CD14-positive monocyte (primary cell): ENCODE data around the gene SLC35F1. TPM values are rescaled to one million over a fixed set of nuclear protein-coding genes. Genes with fewer than 3 reads are reported as not detected.

ENCODE experiments used
- DNase-seq, 3 donors: peaks; one replicate each; pipeline ENCODE4 v3.0.0-alpha.2; 2011 to 2022
- H2AFZ ChIP-seq: 2 replicates; pipeline ENCODE4 v1.6.0; 2012; ENCODE audit warnings: mild to moderate bottlenecking, low read depth, low read length, inconsistent platforms; ENCODE audit not compliant: insufficient read depth, poor library complexity, severe bottlenecking
- H3K27ac ChIP-seq, 2 donors: 1 replicate in 1 of 2; 2 replicates in 1 of 2; pipeline ENCODE4 v1.5.1; 2012 to 2013; ENCODE audit warnings: low read length in 2 of 2, control low read depth in 1 of 2, inconsistent platforms in 1 of 2, low read depth in 1 of 2, mild to moderate bottlenecking in 1 of 2
- H3K27me3 ChIP-seq, 2 donors: one replicate each; pipeline versions ENCODE4 v1.6.0 to v1.6.1; 2011 to 2013; ENCODE audit warnings: low read length in 2 of 2; ENCODE audit not compliant: control insufficient read depth in 2 of 2, insufficient read depth in 2 of 2
- H3K36me3 ChIP-seq, 2 donors: replicated peaks in 1 of 2; 1 replicate in 1 of 2; 2 replicates in 1 of 2; pipeline versions ENCODE4 v1.5.1 to v1.6.1; 2012 to 2013; ENCODE audit warnings: low read length in 2 of 2, control low read depth in 1 of 2, inconsistent platforms in 1 of 2, mild to moderate bottlenecking in 1 of 2; ENCODE audit not compliant: insufficient read depth in 2 of 2, control insufficient read depth in 1 of 2
- H3K4me1 ChIP-seq, 2 donors: 1 replicate in 1 of 2; 2 replicates in 1 of 2; pipeline versions ENCODE4 v1.5.1 to v1.6.1; 2012 to 2013; ENCODE audit warnings: low read length in 2 of 2, control low read depth in 1 of 2, inconsistent platforms in 1 of 2, mild to moderate bottlenecking in 1 of 2, moderate library complexity in 1 of 2; ENCODE audit not compliant: insufficient read depth in 2 of 2, control insufficient read depth in 1 of 2
- H3K4me2 ChIP-seq: replicated peaks from 2 replicates; pipeline ENCODE3; 2012; ENCODE audit warnings: low read length, moderate library complexity, mild to moderate bottlenecking; ENCODE audit not compliant: poor library complexity, severe bottlenecking; ENCODE audit errors: extremely low read depth
- H3K4me3 ChIP-seq, 3 experiments: fragments of 200-600 bp in 1 of 3; sonication (generic) in 1 of 3; replicated peaks in 1 of 3; 1 replicate in 2 of 3; 2 replicates in 1 of 3; pipeline ENCODE4 v1.5.1; 2011 to 2013; ENCODE audit warnings: low read length in 3 of 3, mild to moderate bottlenecking in 3 of 3, control low read depth in 2 of 3, low read depth in 2 of 3, inconsistent platforms in 1 of 3, moderate library complexity in 1 of 3
- H3K79me2 ChIP-seq: 2 replicates; pipeline ENCODE4 v1.6.0; 2012; ENCODE audit warnings: mild to moderate bottlenecking, control low read depth, inconsistent platforms, low read length, moderate library complexity; ENCODE audit not compliant: insufficient read depth
- H3K9ac ChIP-seq: 2 replicates; pipeline ENCODE4 v1.6.0; 2017; ENCODE audit warnings: low read length, mild to moderate bottlenecking; ENCODE audit not compliant: insufficient read depth, poor library complexity, severe bottlenecking
- H3K9me3 ChIP-seq, 2 donors: replicated peaks in 1 of 2; 1 replicate in 1 of 2; 2 replicates in 1 of 2; pipeline versions ENCODE4 v1.5.1 to v1.6.1; 2012 to 2013; ENCODE audit warnings: low read length in 2 of 2, control low read depth in 1 of 2; ENCODE audit not compliant: control insufficient read depth in 1 of 2, insufficient read depth in 1 of 2
- H4K20me1 ChIP-seq: 2 replicates; pipeline ENCODE4 v1.6.0; 2012; ENCODE audit warnings: mild to moderate bottlenecking, low read length, control low read depth, moderate library complexity; ENCODE audit not compliant: insufficient read depth
- H3K27ac Mint-ChIP-seq, 7 donors: one replicate each; pipeline ENCODE4 v1.8.0; 2020; ENCODE audit warnings: mild to moderate bottlenecking in 7 of 7, mixed read lengths in 7 of 7, moderate library complexity in 6 of 7, inconsistent platforms in 2 of 7
- H3K27me3 Mint-ChIP-seq, 3 donors: one replicate each; pipeline ENCODE4 v1.8.0; 2021 to 2022; ENCODE audit warnings: low read depth in 3 of 3, mild to moderate bottlenecking in 3 of 3, mixed read lengths in 3 of 3, moderate library complexity in 3 of 3, inconsistent platforms in 1 of 3
- H3K36me3 Mint-ChIP-seq, 2 donors: one replicate each; pipeline ENCODE4 v1.8.0; 2020; ENCODE audit warnings: mixed read lengths in 2 of 2, inconsistent platforms in 1 of 2, mild to moderate bottlenecking in 1 of 2
- H3K4me1 Mint-ChIP-seq: one replicate; pipeline ENCODE4 v1.8.0; 2020; ENCODE audit warnings: mild to moderate bottlenecking, mixed read lengths
- H3K4me3 Mint-ChIP-seq, 2 donors: one replicate each; pipeline ENCODE4 v1.8.0; 2020; ENCODE audit warnings: mild to moderate bottlenecking in 2 of 2, mixed read lengths in 2 of 2, moderate library complexity in 1 of 2
- H3K9me3 Mint-ChIP-seq, 7 donors: one replicate each; pipeline ENCODE4 v1.8.0; 2020 to 2022; ENCODE audit warnings: mixed read lengths in 7 of 7, mild to moderate bottlenecking in 6 of 7, moderate library complexity in 6 of 7, inconsistent platforms in 2 of 7
- CTCF ChIP-seq: fragments of 200-600 bp; IDR thresholded peaks from one replicate; pipeline ENCODE4 v1.8.0; 2022; ENCODE audit warnings: antibody characterized with exemption, mild to moderate bottlenecking
- WGBS: methylation state at CpG from one replicate; pipeline ENCODE4 v1.1.5; 2013; ENCODE audit warnings: missing lambda C conversion rate; ENCODE audit not compliant: insufficient coverage; 5-methylcytosine and 5-hydroxymethylcytosine counted together
- intact Hi-C, 2 donors: fragments of 100-400 bp; cut with micrococcal nuclease; formaldehyde crosslinking; loops; one replicate each; pipeline versions ENCODE4 v1.15.0 to v1.15.1; 2023
- polyA plus RNA-seq, 3 donors: library from polyadenylated mRNA; depleted of rRNA in 1 of 3; unstranded in 2 of 3; stranded (reverse) in 1 of 3; fragments of 300-500 nt in 2 of 3; fragments of >200 nt in 1 of 3; fragmentation: Illumina TruSeq in 2 of 3; gene quantifications; 1 replicate in 2 of 3; 2 replicates in 1 of 3; pipeline ENCODE4 v1.2.3, GENCODE V29; 2012 to 2021

Gene SLC35F1
- polyA plus RNA-seq, 3 donors = not detected

- Histone ChIP-seq H3K27ac (no peak overlapping the region), H3K4me2 (no peak overlapping the region), H3K36me3 (no peaks in the 10 kb centered on the region), H3K4me3 (no peak overlapping the region), H3K27me3 (no peaks in the 10 kb centered on the region), H3K4me1 (no peaks in the 10 kb centered on the region), H3K9ac (no peak overlapping the region), H4K20me1 (no peaks in the 10 kb centered on the region), H2AFZ (no peak overlapping the region), H3K79me2 (no peaks in the 10 kb centered on the region), H3K9me3 (no peaks in the 10 kb centered on the region)
- H3K27ac Mint-ChIP-seq = no peak overlapping the region
- no peaks in the 10 kb centered on the region for H3K9me3 Mint-ChIP-seq
- intact Hi-C loops = no loop called here
- no peaks in the 10 kb centered on the region for H3K36me3 Mint-ChIP-seq
- DNase-seq = no peak
- WGBS = 67% methylated on average over 1 of the region's 4 CpGs
- TF ChIP-seq CTCF = no peak
- H3K4me3 Mint-ChIP-seq = no peak overlapping the region
- H3K27me3 Mint-ChIP-seq = peaks cover 0 to 3% (median 0%) of the 10 kb centered on the region in 3 donors
- no peaks in the 10 kb centered on the region for H3K4me1 Mint-ChIP-seq
These were observed 79.3 kb downstream of the SLC35F1 start for GRCh38 chr6:117986396-117986795.

- no peak overlapping the region for H3K4me3 Mint-ChIP-seq
- no peak for DNase-seq
- peaks cover 0 to 1% (median 0%) of the 10 kb centered on the region in 7 donors for H3K9me3 Mint-ChIP-seq
- no peak for TF ChIP-seq CTCF
- Histone ChIP-seq H4K20me1 (no peaks in the 10 kb centered on the region), H3K79me2 (no peaks in the 10 kb centered on the region), H2AFZ (no peak overlapping the region), H3K9me3 (no peaks in the 10 kb centered on the region), H3K36me3 (no peaks in the 10 kb centered on the region), H3K27me3 (no peaks in the 10 kb centered on the region), H3K4me1 (no peaks in the 10 kb centered on the region), H3K9ac (no peak overlapping the region), H3K27ac (no peak overlapping the region), H3K4me2 (no peak overlapping the region), H3K4me3 (no peak overlapping the region)
- H3K36me3 Mint-ChIP-seq = no peaks in the 10 kb centered on the region
- intact Hi-C loops = no loop called here
- H3K27ac Mint-ChIP-seq = no peak overlapping the region
- H3K27me3 Mint-ChIP-seq = peaks cover 0 to 2% (median 0%) of the 10 kb centered on the region in 3 donors
- H3K4me1 Mint-ChIP-seq = no peaks in the 10 kb centered on the region
- WGBS = 60% methylated on average over 1 of the region's 3 CpGs
These were observed 82.0 kb downstream of the SLC35F1 start for GRCh38 chr6:117989086-117989485.
